Measurements from ENCODE around the gene ATP2B3.

The ATP2B3 gene

GRCh38 chrX:153501530-153501929 lies 15.9 kb upstream of the ATP2B3 start:
- DNase-seq (ENCODE audit: low spot score), result no peak
- TF ChIP-seq CTCF (IDR thresholded peaks at IDR 0.05; ENCODE audit: extremely low read depth, missing control alignments), result no peak

- DNase-seq (ENCODE audit: low spot score), result no peak
- TF ChIP-seq CTCF (IDR thresholded peaks at IDR 0.05; ENCODE audit: extremely low read depth, missing control alignments), result no peak
Observed at GRCh38 chrX:153502131-153502530, 15.3 kb upstream of the ATP2B3 start.

GRCh38 chrX:153502796-153503195 lies 14.6 kb upstream of the ATP2B3 start:
- DNase-seq (ENCODE audit: low spot score), result no peak
- no peak for TF ChIP-seq CTCF (IDR thresholded peaks at IDR 0.05; ENCODE audit: extremely low read depth, missing control alignments)

GRCh38 chrX:153504445-153505016 lies 12.9 kb upstream of the ATP2B3 start:
- no peak for TF ChIP-seq CTCF (IDR thresholded peaks at IDR 0.05; ENCODE audit: extremely low read depth, missing control alignments)

GRCh38 chrX:153505361-153505760 lies 12.1 kb upstream of the ATP2B3 start:
- no peak for TF ChIP-seq CTCF (IDR thresholded peaks at IDR 0.05; ENCODE audit: extremely low read depth, missing control alignments)
- no peak for DNase-seq (ENCODE audit: low spot score)

More at GRCh38 chrX:153504445-153505016, 12.9 kb upstream of the ATP2B3 start:
- DNase-seq (ENCODE audit: low spot score), result no peak

- DNase-seq (ENCODE audit: low spot score), result peak; percentile 92
- TF ChIP-seq CTCF (IDR thresholded peaks at IDR 0.05; ENCODE audit: extremely low read depth, missing control alignments), result peak; percentile 41
Observed at GRCh38 chrX:153507484-153508178, 9.8 kb upstream of the ATP2B3 start.

- DNase-seq (ENCODE audit: low spot score), result no peak
- no peak for TF ChIP-seq CTCF (IDR thresholded peaks at IDR 0.05; ENCODE audit: extremely low read depth, missing control alignments)
Observed at GRCh38 chrX:153509592-153509991, 7.8 kb upstream of the ATP2B3 start.
